HCEC 1CT (cell line): ENCODE results near the gene HOXA2.

Experiments used
- DNase-seq: peaks from one replicate; pipeline ENCODE4 v3.0.0-alpha.2; 2017

HOXA2 gene

DNA sequence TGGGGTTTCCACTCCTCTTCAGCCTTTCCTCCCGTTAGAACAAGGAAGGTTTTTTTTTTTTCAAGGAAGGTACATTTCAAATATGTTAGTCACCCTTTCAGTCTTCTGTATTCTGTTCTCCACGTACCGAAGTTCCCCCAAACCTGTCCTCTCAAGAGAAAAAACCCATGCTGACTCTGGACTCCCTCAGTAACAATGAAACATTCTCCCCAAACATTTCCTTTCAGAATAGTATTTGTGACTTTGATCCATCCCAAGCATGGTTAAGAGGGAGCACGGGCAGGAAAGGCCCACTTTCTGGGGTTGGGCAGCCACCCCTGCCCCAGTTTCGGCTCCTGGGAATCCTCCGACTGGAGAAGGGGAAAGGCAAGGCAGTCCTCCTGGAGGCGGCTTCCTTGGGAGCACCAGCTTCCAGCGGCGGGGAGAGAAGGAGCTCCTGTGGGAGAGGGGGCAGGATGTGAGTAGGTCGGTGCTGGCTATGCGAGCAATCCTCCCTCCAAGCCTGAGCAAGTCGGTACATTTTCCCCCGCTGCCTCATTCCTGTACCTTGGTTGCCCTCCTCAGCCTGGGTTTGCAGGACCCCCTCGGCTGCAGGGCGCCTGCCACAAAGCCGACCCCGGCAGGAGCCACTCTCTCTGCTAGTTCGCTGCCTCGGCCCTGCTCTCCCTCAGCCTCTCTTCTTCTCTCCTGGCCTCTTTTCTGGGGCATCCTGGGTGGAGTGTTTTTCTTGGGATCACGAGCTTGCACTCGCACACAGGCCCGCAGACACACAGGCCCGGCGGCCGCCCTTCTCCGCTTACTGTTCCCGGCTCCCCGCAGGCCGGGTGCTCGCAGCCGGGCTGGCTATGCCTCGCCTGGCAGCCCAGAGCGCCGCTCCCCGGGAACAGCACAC lies 4.6 kb downstream of the HOXA2 start:
- peak; percentile 60 for DNase-seq

DNA sequence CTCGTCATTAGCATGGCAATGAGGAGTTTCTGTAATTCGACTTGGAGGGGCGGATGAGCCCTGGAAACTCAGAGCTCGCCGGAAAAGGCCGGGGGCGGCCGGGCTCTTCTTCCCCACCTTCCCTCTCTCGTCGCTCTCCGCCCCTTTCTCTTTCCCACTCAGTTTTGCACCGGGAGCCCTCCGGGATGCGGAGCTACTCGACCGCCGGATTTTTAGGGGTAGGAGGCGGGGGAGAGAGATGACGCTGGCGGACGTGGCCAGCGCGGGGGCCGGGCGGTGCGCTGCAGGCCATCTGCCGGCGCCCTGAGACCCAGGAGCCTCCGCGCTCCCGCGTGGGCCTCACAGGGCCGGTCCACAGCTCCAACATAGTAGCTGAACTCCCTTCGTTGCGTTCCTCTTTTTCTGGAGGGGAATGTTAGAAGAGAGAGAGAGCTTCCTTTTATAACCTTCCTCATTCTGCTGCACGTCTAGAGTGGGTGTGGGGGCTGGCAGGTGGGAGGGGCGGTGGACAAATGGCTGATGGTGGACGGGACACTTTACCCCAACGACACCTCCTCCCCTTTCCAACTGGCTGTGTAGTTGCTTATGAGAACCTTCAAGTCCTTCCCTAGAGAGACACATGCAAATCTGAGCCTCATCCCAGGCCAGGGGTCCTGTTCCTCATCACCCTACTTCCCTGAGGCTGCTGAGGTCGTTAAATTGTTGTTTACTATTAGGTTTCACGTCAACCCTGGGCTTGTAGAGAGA lies 5.5 kb downstream of the HOXA2 start:
- peak; percentile 61 for DNase-seq

DNA sequence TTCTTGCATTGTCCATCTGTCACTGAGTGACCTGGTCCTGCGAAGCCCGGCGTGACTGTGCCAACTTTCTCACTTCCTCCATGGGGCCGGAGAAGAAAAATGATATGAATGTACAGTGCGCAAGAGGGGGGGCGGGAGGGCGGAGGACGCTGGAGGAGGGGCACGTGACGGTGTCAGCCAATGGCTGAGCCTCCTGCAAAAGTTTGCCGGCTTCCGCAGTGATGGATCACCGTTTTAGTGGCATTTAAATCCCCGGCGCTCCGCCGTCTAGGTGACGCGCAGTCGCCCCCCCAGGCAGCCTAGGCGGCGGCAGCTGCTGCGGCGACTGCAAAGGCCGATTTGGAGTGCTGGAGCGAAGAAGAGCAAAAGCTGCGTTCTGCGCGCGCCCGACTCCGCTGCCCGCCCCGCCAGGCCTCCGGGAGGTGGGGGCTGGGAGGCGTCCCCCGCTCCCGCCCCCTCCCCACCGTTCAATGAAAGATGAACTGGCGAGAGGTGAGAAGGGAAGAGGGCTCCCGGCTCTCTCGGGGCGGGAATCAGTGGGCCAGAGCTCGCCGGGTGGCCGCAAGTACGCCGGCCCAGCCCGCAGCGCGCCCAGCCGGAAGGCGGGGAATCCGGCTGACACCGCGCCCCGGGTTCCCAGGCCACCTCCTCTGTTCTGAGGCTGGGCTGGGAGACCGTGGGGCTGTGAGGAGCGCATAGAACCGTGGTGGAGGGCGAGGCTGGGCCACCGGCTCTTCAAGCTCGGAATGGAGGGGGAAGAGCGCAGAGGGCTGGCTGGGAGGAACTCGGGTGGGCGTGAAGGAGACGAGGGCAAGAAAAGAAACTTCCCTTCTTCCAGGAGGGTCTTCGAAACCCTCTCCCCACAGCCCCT lies 6.4 kb downstream of the HOXA2 start, which contains the start of gene HOXA1:
HOXA1 (minus strand) TSS at position 104 of the 871 bp plus-strand sequence; CDS start at position 16, 88 bp downstream.
- peak; percentile 97 for DNase-seq

DNA sequence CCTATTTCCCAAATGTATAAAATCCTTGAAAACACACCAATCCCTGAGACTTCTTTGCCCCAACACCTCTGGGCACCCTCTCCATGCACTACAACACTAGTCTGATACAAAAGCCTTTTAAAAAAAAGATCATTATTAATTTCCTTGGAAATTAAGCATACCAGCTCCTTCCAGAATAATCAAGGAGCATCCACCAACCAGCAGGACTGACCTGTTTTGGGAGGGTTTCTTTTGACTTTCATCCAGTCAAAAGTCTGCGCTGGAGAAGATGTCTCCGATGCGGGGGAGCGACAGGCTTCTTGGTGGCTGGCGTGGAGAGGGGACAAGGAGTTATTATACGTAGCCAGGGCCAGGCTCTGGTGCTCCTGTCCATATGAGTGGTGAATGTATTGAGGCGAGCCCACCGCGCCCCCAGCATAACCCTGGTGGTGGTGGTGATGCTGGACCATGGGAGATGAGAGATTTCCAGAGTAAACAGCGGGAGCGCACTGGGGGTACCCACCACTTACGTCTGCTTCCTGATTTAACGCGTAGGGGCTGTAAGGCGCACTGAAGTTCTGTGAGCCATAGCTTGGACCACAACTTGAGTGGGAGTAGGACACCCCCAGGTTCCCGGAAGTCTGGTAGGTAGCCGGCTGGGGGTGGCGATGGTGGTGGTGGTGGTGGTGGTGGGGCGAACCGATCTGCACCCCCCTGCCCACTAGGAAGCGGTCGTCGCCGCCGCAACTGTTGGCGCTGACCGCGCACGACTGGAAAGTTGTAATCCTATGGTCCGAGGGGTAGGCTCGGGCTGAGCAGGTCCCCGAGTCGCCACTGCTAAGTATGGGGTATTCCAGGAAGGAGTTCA lies 7.2 kb downstream of the HOXA2 start:
- no peak for DNase-seq

DNA sequence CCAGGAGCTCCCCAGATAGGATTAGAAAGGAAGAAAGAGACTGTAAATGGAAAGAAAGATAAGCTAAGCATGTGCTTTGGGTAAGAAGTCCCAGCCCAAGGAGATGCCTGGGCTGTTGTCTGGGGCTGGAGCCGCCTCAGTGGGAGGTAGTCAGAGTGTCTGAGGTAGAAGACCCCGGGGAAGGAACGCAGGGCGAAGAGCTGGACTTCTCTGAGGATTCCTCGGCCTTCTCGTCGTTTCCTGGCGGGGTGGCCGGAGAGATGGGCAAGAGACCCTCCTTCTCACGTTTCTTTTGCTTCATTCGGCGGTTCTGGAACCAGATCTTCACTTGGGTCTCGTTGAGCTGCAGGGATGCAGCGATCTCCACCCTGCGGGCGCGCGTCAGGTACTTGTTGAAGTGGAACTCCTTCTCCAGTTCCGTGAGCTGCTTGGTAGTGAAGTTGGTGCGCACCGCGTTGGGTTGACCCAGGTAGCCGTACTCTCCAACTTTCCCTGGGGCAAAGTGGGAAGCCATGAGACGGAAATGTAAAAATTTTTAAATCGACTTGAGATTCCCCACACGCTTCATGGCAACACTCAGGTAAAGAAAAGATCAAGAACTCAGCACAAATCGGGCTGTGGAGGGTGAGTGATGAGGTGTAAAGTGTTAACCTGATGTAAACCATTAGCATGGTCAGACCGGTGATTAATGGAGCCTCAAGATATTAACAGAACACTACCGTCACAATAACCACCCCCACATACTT lies 8.0 kb downstream of the HOXA2 start:
- no peak for DNase-seq

DNA sequence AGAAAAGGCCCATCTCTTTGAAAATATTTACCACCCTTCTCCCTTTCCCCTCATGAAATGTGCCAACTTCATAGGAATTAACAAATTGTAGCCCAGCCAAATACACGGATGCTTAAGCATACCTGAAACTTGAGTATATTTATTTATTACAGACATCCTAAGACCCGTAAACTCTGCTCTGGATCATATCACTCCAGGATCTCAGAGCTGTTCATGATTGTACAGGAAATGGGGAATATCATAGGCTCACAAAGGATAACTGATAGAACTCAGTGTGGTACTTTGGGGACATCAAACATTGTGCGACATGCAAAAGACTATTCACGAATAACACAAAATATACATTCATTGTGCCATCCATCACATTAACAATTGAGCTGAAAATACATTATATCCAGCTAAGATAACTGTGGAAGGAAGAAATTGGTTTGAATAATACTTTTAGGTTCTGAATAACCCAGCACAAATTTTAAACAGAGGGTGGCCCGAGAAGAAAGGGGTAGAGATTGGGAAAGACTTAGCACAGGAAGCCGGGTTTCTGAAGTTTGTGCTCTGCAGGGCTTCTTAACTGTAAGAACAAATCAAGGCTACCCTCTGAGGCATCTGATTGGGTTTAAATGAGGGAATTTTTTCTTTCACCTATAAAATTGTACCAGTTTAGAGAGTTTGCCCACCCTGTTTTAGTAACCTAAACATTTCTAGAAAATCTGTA lies 9.1 kb downstream of the HOXA2 start:
- DNase-seq = no peak

DNA sequence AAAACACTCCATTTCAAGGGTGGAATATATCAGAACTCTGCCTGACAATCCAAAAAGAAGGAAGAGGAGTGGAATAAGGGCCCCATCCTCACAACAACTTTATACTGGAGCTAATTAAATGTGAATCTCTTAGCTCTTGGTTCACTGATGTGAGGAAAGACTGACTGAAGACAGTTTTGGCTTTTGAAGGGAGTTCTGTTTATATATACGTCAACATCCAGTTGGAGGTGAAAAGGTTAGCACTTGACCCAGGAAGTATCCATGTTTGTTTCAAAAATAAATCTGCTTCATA lies 9.7 kb downstream of the HOXA2 start:
- DNase-seq = no peak

DNA sequence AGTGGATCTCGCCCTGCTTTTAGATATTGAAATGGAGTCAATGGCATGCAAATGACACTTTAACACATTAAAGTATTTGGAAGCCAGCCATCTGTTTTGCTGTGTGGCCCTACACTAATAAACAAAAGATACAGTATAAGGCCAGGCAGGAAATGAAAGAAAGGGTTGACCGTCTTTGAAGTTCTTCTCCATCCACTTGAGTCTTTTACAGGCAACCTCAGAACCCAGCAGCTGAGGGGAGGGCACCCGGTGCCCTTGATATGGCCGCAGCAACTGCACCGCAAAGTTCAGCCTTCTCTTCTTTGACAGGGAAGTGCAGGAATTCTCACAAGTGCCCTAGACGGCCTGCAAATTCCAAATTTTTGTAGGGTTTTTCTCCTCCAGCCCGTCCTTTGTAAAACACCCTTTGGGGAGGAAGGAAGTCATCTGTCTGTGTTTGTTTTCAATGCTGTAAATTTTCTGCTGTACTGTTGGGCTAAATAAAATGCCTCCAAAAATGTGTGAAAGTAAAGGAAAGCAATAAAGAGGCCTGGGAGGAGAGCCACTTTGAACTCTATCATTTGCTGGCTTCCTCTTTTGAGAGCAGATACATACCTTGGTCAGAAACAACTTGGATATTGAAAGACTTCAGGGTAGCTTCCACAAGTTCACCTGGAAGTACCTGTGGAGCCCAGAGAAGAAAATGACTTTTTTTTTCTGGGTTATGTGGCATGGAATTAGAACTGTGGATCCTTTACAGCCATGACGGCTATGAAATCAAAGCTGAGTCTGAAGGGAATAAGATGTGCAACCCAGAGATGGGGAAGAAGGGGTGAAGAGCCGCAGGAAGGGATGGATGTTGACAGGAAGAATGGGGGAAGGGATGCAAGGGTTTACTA lies 10.3 kb downstream of the HOXA2 start:
- DNase-seq = no peak

DNA sequence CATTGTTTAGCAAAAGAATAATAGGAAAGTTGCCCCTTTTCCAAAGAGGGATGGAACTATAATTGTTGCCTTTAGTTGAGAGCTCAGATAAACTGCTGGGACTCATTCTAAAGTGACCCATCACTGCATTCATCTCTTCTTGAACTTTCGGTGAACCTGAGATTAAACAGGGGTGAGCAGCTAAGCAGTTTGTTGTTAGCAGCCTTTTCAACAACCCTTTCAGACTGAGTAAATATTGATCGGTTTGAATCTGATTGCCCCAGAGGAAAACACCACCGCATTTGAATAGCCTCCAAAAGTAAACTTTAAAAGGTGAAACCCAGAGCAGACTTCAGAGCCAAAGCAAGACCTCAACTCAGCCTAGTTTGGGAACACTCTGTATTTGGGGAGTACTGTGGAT lies 11.4 kb downstream of the HOXA2 start:
- DNase-seq = no peak

DNA sequence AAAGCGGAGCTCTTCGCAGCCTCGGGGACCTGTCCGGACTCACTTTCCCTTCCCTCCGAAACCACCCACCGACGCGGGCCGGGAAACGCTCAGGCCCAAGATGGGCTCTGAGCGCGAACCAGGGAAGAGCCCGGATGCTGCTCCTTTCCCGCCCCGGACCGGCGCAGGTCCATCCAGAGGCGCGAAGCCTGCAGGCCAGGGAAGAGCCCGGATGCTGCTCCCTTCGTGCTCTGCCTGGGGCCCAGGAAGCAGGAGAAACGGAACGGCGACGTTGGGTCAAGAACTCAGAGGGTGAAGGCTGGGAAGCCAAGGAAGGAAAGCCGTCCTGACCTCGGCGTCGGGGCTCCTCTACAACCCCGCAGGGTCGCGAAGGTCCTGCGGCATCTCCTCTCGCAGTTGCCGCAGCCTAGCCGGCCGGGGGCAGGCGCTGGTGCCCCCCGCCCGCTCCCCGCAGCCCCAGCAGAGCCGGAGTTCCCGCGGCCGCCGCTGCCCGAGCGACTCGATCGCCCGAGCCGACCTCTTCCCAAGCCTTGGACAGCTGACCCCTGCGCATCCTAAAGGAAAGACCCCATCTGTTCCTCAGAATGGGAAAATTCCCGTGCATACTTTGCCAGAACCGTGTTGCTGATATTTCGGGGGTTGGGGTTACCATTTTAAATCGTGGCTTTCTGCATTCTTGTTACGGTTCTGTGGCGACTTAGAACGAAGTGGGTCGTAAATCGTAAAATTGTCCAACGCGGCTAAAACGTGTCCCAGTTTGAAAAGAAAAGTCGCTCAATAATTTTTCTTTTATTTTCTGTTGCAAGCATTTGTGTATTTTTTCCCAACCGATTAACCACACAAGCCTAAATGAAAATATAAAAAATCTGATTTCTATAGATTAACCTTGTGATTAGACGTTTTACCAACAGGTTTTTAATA lies 14.2 kb downstream of the HOXA2 start:
- DNase-seq = no peak

DNA sequence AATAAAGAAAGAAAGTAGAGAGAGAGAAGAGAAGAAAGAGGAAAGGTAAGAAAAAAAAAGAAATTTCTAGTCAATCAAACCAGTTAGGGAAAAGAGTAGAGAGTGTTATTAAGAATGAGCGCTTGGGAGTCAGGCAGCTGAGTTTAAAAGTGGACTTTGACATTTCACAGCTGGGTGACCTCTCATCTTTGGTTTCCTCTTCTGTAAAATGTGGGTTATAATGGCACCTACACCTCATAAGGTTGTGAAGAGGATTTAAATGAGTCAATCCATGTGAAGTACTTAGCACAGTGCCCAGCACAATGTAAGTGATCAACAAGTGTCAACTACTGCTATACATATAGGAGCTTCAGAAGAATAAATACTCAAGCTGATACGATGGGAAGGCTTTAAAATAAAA lies 18.8 kb downstream of the HOXA2 start:
- no peak for DNase-seq

DNA sequence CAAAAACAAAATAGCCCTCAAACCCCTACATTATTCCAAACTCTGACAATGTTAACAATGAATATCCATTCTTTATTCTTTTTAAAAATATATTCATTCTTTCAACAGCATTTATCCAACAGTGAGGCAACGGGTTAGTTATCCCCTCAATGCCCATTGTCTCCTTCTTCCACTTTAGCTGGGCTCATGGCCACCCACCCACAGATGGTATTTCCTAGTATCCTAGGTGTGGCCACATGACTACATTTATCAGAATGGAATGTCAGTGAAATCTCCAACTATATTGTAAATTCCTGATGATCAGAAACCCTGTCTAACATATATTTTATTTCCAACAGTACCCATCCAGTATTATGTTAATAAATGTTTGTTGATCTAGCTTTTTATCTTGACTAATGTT lies 20.3 kb downstream of the HOXA2 start:
- DNase-seq = no peak

DNA sequence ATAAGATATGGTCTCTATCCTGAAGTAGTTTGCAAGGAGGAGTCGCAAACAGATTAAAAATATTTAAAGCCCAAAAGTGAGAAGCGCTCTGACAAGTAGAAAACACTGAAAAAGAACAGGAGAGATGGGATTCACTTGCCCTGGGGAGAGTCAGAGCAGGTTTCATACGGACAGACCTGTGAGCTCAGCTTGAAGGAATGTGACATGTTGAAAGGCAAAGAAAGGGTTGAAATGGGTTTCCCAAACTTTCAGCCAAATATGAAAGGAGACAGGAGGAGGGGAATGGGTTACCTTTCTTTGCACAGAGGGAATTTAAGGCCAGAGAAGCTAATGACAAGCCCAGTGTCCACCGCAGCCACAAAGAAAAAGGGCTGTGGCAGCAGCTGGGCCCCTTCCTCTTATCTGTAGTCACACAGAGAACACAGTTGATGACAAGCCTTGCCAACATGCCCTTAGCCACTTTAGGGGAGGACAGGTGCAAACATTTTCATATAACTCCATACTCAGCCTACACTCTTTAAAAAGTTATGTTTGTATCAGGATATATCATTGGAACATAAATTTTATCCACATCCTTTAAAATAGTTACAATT lies 21.5 kb downstream of the HOXA2 start:
- peak; percentile 31 for DNase-seq

DNA sequence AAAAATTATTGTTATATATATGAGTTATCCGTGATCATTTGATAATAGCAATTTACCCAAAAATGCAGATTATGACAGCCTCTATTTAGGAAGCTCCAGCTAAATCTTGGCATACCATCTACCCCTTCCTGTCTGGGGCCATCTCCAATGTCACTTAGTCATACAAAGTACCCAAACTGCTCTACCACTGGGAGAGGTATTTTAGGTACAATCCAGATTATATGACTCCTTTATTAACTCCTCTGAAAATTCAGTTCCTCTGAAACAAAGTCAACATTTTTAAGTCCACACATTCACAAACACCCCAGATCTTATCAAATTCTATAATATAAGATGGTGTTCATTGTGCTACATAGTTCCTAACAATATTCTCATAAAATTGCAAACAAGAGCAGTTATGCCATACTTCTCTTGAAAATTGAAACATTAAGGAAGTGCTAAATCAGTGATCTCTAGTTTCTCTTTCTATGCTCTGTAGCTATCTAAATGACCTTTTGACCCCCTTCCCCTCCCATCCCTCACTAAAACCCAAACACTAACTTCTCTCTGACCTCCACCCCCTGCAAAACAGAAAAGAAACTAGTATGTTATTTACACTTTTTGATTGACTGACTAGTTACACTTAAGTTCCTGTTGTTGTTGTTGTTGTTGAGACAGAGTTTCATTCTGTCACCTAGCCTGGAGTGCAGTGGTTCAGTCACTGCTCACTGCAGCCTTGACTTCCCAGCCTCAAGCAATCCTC lies 23.1 kb downstream of the HOXA2 start:
- no peak for DNase-seq

DNA sequence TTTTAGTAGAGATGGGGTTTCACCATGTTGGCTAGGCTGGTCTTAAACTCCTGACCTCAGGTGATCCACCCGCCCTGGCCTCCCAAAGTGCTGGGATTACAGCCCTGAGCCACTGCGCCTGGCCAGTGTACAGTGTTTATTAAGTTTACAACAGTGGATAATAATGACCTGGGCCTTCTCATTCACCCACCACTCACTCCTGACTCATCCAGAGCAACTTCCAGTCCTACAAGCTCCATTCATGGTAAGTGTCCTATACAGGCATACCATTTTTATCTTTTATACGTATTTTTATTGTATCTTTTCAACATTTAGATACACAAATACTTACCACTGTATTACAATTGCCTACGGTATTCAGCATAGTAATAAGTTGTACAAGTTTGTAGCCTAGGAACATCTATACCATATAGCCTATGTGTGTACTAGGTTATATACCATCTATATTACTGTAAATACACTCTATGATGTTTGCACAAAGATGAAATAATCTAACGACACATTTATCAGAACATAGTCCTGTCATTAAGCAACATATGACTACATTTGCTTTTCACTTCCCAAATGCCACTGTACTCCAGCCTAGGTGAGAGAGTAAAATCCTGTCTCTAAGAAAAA lies 23.8 kb downstream of the HOXA2 start:
- no peak for DNase-seq

DNA sequence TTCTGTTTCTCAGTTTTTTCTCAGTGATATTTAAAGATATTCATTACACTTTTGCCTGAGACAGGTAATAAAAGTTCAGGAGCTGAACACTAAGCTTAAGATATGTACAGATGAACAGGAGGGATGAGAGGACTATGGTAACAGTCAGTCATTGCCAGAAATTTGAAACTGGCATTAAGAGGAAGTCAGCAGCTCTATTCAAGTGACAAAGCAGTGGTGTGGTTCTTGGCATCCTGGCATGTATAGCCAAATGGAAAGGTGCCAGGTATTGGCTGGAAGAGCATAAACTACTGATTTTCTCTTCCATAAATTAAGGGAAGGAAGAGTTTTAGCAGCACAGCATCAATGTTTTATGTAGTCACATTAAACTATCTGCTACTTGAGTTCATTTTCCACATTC lies 29.4 kb downstream of the HOXA2 start:
- no peak for DNase-seq
